GM23248 (cell line): ENCODE measurements around the gene NFE2.

Source experiments
- EZH2 ChIP-seq: fragments of 200-600 bp; sonication (generic); IDR thresholded peaks from 2 replicates; pipeline ENCODE4 v1.6.1; 2018; ENCODE audit warnings: antibody characterized with exemption, mild to moderate bottlenecking; ENCODE audit not compliant: insufficient read depth, poor library complexity, severe bottlenecking
- EZH2phosphoT487 ChIP-seq: fragments of 200-600 bp; sonication (generic); IDR thresholded peaks from 2 replicates; pipeline ENCODE4 v1.6.1; 2018; ENCODE audit warnings: antibody characterized with exemption, moderate library complexity, mild to moderate bottlenecking, low read depth; ENCODE audit not compliant: insufficient read depth

- no peak for TF ChIP-seq EZH2
- no peak for TF ChIP-seq EZH2phosphoT487
Measured at GRCh38 chr12:54301428-54302048, 723 bp upstream of the NFE2 start.
